ENCODE results near the gene KCTD20.

GRCh38 chr6:36402481-36402880, 40.3 kb upstream of the KCTD20 start:
- TF ChIP-seq, protein P1, sequence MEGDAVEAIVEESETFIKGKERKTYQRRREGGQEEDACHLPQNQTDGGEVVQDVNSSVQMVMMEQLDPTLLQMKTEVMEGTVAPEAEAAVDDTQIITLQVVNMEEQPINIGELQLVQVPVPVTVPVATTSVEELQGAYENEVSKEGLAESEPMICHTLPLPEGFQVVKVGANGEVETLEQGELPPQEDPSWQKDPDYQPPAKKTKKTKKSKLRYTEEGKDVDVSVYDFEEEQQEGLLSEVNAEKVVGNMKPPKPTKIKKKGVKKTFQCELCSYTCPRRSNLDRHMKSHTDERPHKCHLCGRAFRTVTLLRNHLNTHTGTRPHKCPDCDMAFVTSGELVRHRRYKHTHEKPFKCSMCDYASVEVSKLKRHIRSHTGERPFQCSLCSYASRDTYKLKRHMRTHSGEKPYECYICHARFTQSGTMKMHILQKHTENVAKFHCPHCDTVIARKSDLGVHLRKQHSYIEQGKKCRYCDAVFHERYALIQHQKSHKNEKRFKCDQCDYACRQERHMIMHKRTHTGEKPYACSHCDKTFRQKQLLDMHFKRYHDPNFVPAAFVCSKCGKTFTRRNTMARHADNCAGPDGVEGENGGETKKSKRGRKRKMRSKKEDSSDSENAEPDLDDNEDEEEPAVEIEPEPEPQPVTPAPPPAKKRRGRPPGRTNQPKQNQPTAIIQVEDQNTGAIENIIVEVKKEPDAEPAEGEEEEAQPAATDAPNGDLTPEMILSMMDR (conservative IDR thresholded peaks at IDR 0.05): no peak
- TF ChIP-seq ZFX (IDR thresholded peaks at IDR 0.05): no peak
